ENCODE results near the gene FAM13A.

FAM13A gene

GRCh38 chr4:88752076-88752463 is 304.9 kb downstream of the FAM13A start:
- no peak for DNase-seq (ENCODE audit: low read depth in 2 of 3, low spot score in 1 of 3)

GRCh38 chr4:88751258-88752075 is 305.5 kb downstream of the FAM13A start:
- no peak for DNase-seq (ENCODE audit: low read depth in 2 of 3, low spot score in 1 of 3)

DNA sequence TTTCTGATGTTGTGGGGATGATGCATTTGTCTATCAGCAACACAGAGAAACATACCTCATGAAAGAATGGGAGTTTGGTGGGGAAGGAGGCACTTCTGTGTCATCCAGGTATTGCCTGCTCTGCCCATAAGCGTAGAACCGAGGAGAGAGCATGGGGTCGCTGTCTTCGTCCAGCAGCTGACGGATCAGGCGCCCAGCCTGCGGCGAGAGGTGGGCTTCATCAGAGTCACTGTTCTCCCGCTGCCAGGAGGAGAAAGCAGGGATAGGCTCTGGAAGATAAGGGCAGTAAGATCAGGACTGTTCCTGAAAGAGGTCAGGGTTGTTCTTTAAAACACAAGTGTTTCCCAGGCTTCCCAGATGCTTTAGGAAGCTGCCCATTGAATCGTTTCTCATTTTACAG is 306.6 kb downstream of the FAM13A start:
- no peak for DNase-seq (ENCODE audit: low read depth in 2 of 3, low spot score in 1 of 3)

GRCh38 chr4:88747351-88747750 is 309.6 kb downstream of the FAM13A start:
- no peak for DNase-seq (ENCODE audit: low read depth in 2 of 3, low spot score in 1 of 3)

GRCh38 chr4:88746206-88746605 is 310.8 kb downstream of the FAM13A start:
- DNase-seq (ENCODE audit: low read depth in 2 of 3, low spot score in 1 of 3), result no peak

DNA sequence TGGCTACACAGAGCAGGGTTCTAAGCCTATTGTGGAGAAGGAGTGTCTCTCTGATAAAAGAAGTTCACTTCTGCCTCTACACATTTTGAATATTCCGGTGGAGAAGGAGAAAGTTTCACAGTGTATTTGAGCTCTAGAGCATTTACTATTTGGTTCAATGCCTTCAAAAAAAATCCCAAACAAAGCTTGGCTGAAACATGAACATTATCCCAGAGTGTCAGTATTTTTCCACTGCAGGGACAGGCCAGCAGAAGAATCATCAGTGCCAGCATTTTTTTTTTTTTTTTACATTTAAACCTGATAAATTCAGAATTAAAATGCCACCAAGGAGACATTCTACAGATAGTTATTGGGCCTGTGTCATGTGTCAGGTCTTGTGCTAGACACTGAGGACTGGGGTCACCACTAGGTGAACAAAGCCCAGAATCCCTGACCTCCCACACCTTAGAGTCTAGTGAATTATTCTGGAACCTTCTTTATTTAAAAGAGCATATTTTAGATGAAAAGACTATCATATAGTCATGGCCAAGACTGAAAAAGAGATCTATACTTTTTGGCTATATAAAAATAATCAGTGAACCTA is 311.3 kb downstream of the FAM13A start:
- no peak for DNase-seq (ENCODE audit: low read depth in 2 of 3, low spot score in 1 of 3)

- DNase-seq (ENCODE audit: low read depth in 2 of 3, low spot score in 1 of 3), result no peak
Observed at GRCh38 chr4:88745175-88745574, 311.8 kb downstream of the FAM13A start.

- DNase-seq (ENCODE audit: low read depth in 2 of 3, low spot score in 1 of 3), result no peak
Observed at GRCh38 chr4:88744609-88745008, 312.4 kb downstream of the FAM13A start.

GRCh38 chr4:88743696-88744095 is 313.3 kb downstream of the FAM13A start:
- DNase-seq (ENCODE audit: low read depth in 2 of 3, low spot score in 1 of 3), result no peak

GRCh38 chr4:88742561-88742960 is 314.4 kb downstream of the FAM13A start:
- DNase-seq (ENCODE audit: low read depth in 2 of 3, low spot score in 1 of 3), result no peak

DNA sequence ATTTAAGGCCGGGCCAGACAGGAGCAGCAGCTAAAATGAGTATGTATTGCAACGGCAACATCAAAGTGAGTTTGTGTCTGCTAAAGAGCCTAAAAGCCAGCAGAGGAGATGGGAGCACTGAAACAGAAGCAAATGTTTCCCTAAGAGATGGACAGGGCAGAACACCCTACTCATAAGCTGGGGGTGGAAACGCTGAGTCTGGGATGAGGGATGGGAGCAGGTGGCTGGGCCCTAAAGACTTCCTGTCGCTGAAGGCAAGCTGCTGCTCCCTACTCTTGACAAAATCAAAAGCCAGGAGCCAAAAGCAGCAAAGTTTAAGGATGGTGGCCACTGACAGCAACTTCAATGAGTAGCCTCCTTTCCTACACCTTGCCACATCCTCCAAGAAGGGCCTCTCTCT is 318.8 kb downstream of the FAM13A start:
- DNase-seq (ENCODE audit: low read depth in 2 of 3, low spot score in 1 of 3), result no peak

DNA sequence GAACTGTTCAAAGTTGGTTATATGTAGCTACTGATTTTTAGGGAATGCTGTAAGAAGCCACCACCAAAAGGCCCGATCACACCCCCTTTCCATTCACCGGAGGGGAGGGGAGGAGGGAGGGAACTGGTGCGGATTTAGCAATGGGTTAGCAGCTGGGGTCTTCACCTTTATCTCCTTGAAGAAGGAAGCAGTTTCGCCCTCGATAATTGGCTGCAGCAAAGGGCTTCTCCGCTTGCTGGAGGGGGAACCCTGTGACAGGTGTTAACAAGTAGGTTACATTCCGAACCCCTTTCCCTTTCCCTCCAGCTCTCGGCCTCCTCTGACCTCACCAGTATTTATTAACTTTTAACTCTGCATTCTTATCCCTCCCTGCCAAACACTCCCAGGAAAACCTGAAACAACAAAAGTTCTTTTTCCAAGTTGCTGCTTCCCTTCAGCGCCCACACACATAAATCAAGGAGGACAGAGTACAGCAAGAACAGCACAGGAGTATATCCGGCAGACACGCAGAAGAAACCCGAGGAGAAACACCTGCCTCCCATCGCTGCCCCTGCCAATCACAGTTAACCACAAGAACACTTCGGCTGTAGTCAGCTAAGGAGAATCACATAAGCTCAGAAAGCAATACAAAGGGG is 319.6 kb downstream of the FAM13A start:
- DNase-seq (ENCODE audit: low read depth in 2 of 3, low spot score in 1 of 3), result no peak

DNA sequence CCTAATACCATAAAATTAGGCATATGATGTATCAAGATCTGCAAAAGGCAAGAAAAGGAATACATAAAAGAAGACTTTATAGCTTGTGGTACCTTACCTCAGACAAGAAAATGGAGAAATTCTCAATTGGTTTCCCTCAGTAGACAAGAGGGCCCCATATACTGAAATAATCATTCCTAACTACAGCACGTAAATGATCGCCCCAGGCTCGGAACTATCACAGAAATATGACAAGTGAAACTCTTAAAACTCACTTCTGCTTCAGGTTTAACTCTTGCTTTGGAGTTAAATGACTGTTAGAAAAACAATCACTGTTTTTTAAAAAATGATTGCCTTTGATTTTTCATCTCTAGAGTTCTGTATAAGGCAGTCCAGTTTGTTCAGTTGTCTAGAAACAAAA is 320.7 kb downstream of the FAM13A start:
- DNase-seq (ENCODE audit: low read depth in 2 of 3, low spot score in 1 of 3), result no peak

GRCh38 chr4:88735564-88735963 is 321.4 kb downstream of the FAM13A start:
- DNase-seq (ENCODE audit: low read depth in 2 of 3, low spot score in 1 of 3), result no peak

GRCh38 chr4:88734403-88734949 is 322.5 kb downstream of the FAM13A start:
- no peak for DNase-seq (ENCODE audit: low read depth in 2 of 3, low spot score in 1 of 3)

DNA sequence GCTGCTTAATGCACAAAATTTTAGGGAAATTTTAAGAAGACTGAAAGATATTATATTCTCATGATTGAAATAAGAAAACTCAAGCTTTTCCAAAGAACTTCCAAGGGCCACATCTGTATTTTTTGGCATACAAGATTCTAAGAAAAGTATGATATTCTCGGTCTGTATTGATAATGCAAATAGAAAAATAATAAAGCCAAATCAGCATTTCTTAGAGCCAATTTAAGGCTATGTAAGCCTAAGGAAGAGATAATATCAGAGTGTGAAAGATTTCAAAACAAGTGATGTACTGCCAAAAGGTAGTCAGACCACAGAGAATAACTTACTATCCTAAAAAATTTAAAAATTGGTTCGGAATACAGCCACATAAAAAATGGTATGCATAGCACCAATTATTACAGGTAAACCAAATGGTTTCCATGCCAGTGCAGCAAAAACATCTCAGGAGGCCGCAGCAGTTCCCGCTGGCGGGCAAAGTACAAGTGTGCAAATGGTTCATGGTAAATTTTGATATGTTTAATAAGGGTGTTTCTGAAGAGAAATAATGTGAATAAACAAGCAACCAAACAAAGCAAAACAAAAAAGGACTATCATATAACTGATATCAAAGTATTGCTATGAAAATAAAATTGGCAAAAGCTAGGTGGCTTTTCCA is 324.1 kb downstream of the FAM13A start:
- no peak for DNase-seq (ENCODE audit: low read depth in 2 of 3, low spot score in 1 of 3)

DNA sequence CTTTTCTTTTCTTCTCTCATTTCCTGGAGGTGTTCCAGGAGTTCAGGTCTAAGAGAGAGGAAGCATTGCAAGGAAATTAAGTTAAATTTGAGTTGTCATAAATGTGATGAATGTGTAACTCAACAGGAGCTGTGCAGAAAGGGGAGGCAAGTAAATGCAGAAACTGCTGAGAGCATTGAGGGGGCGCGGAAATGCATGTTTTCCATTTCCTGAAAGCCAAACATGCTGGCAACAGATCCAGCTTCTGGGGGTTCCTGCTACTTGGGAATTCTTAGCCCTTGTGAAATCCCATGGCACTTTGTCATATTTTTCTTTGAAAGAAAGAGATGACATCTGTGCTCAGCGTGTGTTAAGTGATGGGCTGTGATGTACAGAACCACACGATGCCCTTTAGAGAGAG is 325.6 kb downstream of the FAM13A start:
- no peak for DNase-seq (ENCODE audit: low read depth in 2 of 3, low spot score in 1 of 3)

GRCh38 chr4:88730811-88731210 is 326.2 kb downstream of the FAM13A start:
- no peak for DNase-seq (ENCODE audit: low read depth in 2 of 3, low spot score in 1 of 3)

DNA sequence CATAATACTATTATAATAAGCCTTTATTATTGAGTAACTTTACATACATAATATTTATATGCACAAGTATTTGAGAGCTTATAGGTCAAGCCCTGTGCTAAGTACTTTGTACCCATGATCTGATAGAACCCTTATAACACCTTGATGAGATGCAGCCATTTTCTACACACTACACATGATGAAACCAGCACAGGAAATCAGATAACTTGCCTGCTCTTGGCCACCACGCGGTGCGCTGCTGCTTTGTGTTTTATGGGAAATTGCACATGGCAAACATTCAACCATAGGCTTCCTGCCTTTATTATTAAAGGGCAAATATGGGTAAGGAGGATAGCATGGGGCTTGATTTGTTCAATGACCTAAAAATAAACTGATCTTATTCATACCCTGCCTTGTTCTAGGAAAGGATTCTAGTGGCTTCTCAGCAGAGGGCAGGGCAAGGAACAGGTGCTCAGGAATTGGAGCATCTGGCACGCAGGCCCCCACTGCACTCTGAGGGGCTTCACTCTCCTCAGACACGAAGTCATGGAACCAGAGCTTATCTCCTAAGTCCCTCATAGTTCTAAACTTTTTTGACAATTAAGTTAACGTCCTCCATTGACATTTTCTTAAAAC is 327.7 kb downstream of the FAM13A start:
- DNase-seq (ENCODE audit: low read depth in 2 of 3, low spot score in 1 of 3), result no peak

- DNase-seq (ENCODE audit: low read depth in 2 of 3, low spot score in 1 of 3), result no peak
Observed at GRCh38 chr4:88728146-88728545, 328.8 kb downstream of the FAM13A start.

GRCh38 chr4:88725986-88726385 is 331.0 kb downstream of the FAM13A start:
- DNase-seq (ENCODE audit: low read depth in 2 of 3, low spot score in 1 of 3), result no peak

All from stimulated activated CD4-positive, alpha-beta T cell treated with anti-CD3 and anti-CD28 coated beads, Interleukin-12 subunit alpha, Interleukin-12 subunit beta, amount 100 ng/mL, for 48 hours (primary cell).